NCI-H2029 treated with DMSO at 0.1 percent for 48 hours (cell line): Measurements from ENCODE around the gene CDC34.

Experiments used
- DNase-seq: peaks from one replicate; lab custom pipeline; 2025; lab: John Stamatoyannopoulos, UW

Gene CDC34

GRCh38 chr19:588741-589692 lies 57.5 kb downstream of the CDC34 start:
- DNase-seq = no peak

- no peak for DNase-seq
Observed at GRCh38 chr19:589693-590395, 58.3 kb downstream of the CDC34 start, which contains the start of gene HCN2. HCN2 (plus strand) TSS chr19:589881; CDS start chr19:589946, 65 bp downstream.

GRCh38 chr19:590396-590745 lies 58.8 kb downstream of the CDC34 start:
- no peak for DNase-seq

GRCh38 chr19:590750-591098 lies 59.2 kb downstream of the CDC34 start:
- DNase-seq = no peak

- no peak for DNase-seq
Observed at GRCh38 chr19:591099-591958, 59.8 kb downstream of the CDC34 start.
